WERI-Rb-1 (cell line): Measurements from ENCODE around the gene DEGS2.

Experiments
- DNase-seq: peaks from one replicate; pipeline ENCODE4 v3.0.0-alpha.2; 2020
- H3K27ac ChIP-seq: fragments of 250-450 bp; sonication (Bioruptor Pico); 2 replicates; pipeline ENCODE4 v1.5.1; 2020; ENCODE audit warnings: mild to moderate bottlenecking, moderate library complexity
- H3K27me3 ChIP-seq: fragments of 250-450 bp; sonication (Bioruptor Pico); 2 replicates; pipeline ENCODE4 v1.5.1; 2021; ENCODE audit warnings: mild to moderate bottlenecking, low read depth, moderate library complexity; ENCODE audit not compliant: insufficient read depth, severe bottlenecking
- H3K36me3 ChIP-seq: fragments of 250-450 bp; sonication (Bioruptor Pico); 2 replicates; pipeline ENCODE4 v1.5.1; 2020; ENCODE audit warnings: mild to moderate bottlenecking, moderate library complexity
- H3K4me3 ChIP-seq: 2 replicates; pipeline ENCODE4 v1.5.1; 2011; ENCODE audit warnings: low read depth, mild to moderate bottlenecking, control low read depth, low read length
- H3K9me3 ChIP-seq: fragments of 250-450 bp; sonication (Bioruptor Pico); 2 replicates; pipeline ENCODE4 v1.5.1; 2021; ENCODE audit warnings: mild to moderate bottlenecking, moderate library complexity; ENCODE audit not compliant: severe bottlenecking
- CTCF ChIP-seq: IDR thresholded peaks from 2 replicates; pipeline ENCODE4 v1.5.1; 2011; ENCODE audit warnings: low read depth, mild to moderate bottlenecking, control low read depth, inconsistent platforms, low read length

Gene DEGS2

GRCh38 chr14:100178691-100179090 is 19.2 kb upstream of the DEGS2 start:
- Histone ChIP-seq H3K27ac (no peak overlapping the region), H3K27me3 (no peaks in the 10 kb centered on the region), H3K4me3 (no peak overlapping the region), H3K36me3 (no peaks in the 10 kb centered on the region), H3K9me3 (no peaks in the 10 kb centered on the region)
- no peak for DNase-seq
- TF ChIP-seq CTCF, result no peak

GRCh38 chr14:100176811-100177327 is 17.4 kb upstream of the DEGS2 start:
- no peak for TF ChIP-seq CTCF
- Histone ChIP-seq H3K36me3 (no peaks in the 10 kb centered on the region), H3K27me3 (no peaks in the 10 kb centered on the region), H3K4me3 (no peak overlapping the region), H3K9me3 (no peaks in the 10 kb centered on the region), H3K27ac (no peak overlapping the region)
- DNase-seq, result no peak

- no peak for TF ChIP-seq CTCF
- H3K27me3 ChIP-seq, result no peaks in the 10 kb centered on the region
- no peak overlapping the region for H3K4me3 ChIP-seq
- no peak for DNase-seq
- H3K36me3 ChIP-seq, result no peaks in the 10 kb centered on the region
- no peaks in the 10 kb centered on the region for H3K9me3 ChIP-seq
- no peak overlapping the region for H3K27ac ChIP-seq
These were observed 13.9 kb upstream of the DEGS2 start for GRCh38 chr14:100173353-100173752.

- no peaks in the 10 kb centered on the region for H3K36me3 ChIP-seq
- no peak overlapping the region for H3K27ac ChIP-seq
- H3K4me3 ChIP-seq, result no peak overlapping the region
- TF ChIP-seq CTCF, result no peak
- H3K9me3 ChIP-seq, result no peaks in the 10 kb centered on the region
- no peak for DNase-seq
- no peaks in the 10 kb centered on the region for H3K27me3 ChIP-seq
These were observed 13.4 kb upstream of the DEGS2 start for GRCh38 chr14:100172811-100173210.

- no peak for TF ChIP-seq CTCF
- Histone ChIP-seq H3K4me3 (no peak overlapping the region), H3K27me3 (no peaks in the 10 kb centered on the region), H3K9me3 (no peaks in the 10 kb centered on the region), H3K27ac (no peak overlapping the region), H3K36me3 (no peaks in the 10 kb centered on the region)
- no peak for DNase-seq
These were observed 11.4 kb upstream of the DEGS2 start for GRCh38 chr14:100170880-100171279.

- Histone ChIP-seq H3K27me3 (no peaks in the 10 kb centered on the region), H3K36me3 (no peaks in the 10 kb centered on the region), H3K4me3 (no peak overlapping the region), H3K9me3 (no peaks in the 10 kb centered on the region), H3K27ac (no peak overlapping the region)
- no peak for DNase-seq
- no peak for TF ChIP-seq CTCF
These were observed 9.1 kb upstream of the DEGS2 start for GRCh38 chr14:100168506-100168905.
